AG10803 (cell line): Measurements from ENCODE around the gene STAT3.
A peak's percentile ranks its signal among the peaks of the same experiment; 100 is the strongest.

ENCODE experiments used
- DNase-seq: peaks from one replicate; pipeline ENCODE4 v3.0.0; 2010; ENCODE audit warnings: low read depth
- H3K4me3 ChIP-seq: 2 replicates; pipeline ENCODE4 v1.5.1; 2011; ENCODE audit warnings: mild to moderate bottlenecking, low read length, control low read depth
- CTCF ChIP-seq: conservative IDR thresholded peaks from 2 replicates; pipeline ENCODE4 v1.5.1; 2011; ENCODE audit warnings: mild to moderate bottlenecking, low read length, control low read depth, inconsistent platforms

Gene STAT3

GRCh38 chr17:42389899-42390298 lies 1.7 kb upstream of the STAT3 start:
- no peak for TF ChIP-seq CTCF
- no peak for DNase-seq
- H3K4me3 ChIP-seq: no peak overlapping the region

GRCh38 chr17:42389135-42389417 lies 834 bp upstream of the STAT3 start:
- peak overlapping the region; percentile 62 for H3K4me3 ChIP-seq
- TF ChIP-seq CTCF: no peak
- DNase-seq: no peak

- no peak for DNase-seq
- peak overlapping the region; percentile 90 for H3K4me3 ChIP-seq
- no peak for TF ChIP-seq CTCF
Observed at GRCh38 chr17:42387661-42388380, 421 bp downstream of the STAT3 start.

- DNase-seq: peak; percentile 74
- TF ChIP-seq CTCF: no peak
- H3K4me3 ChIP-seq: peak overlapping the region; percentile 90
Observed at GRCh38 chr17:42386777-42387657, 1.2 kb downstream of the STAT3 start.

GRCh38 chr17:42381898-42382297 lies 6.3 kb downstream of the STAT3 start:
- no peak overlapping the region for H3K4me3 ChIP-seq
- no peak for DNase-seq
- TF ChIP-seq CTCF: no peak

GRCh38 chr17:42380935-42381334 lies 7.3 kb downstream of the STAT3 start:
- no peak for DNase-seq
- TF ChIP-seq CTCF: no peak
- no peak overlapping the region for H3K4me3 ChIP-seq

GRCh38 chr17:42378959-42379594 lies 9.2 kb downstream of the STAT3 start:
- peak overlapping the region; percentile 48 for H3K4me3 ChIP-seq
- no peak for TF ChIP-seq CTCF
- DNase-seq: peak; percentile 30
